Body of pancreas (tissue), 4 donors: Measurements from ENCODE around the gene STAT5A.

Experiments
- POLR2A ChIP-seq, 3 donors: fragments of 450-650 bp; IDR thresholded peaks; one replicate each; pipeline ENCODE4 v1.6.1; 2016; ENCODE audit warnings: antibody characterized with exemption in 3 of 3, mild to moderate bottlenecking in 2 of 3
- TF ChIP-seq, protein P1 (sequence below), 7 experiments: fragments of 450-650 bp in 4 of 7; fragments of 200-600 bp in 3 of 7; sonication (generic) in 3 of 7; IDR thresholded peaks; one replicate each; pipeline ENCODE4 v1.5.1; 2016 to 2019; ENCODE audit warnings: antibody characterized with exemption in 7 of 7

GRCh38 chr17:42270170-42270535 lies 18.1 kb upstream of the STAT5A start:
- TF ChIP-seq POLR2A (IDR thresholded peaks at IDR 0.05): no peak
- TF ChIP-seq, protein P1, sequence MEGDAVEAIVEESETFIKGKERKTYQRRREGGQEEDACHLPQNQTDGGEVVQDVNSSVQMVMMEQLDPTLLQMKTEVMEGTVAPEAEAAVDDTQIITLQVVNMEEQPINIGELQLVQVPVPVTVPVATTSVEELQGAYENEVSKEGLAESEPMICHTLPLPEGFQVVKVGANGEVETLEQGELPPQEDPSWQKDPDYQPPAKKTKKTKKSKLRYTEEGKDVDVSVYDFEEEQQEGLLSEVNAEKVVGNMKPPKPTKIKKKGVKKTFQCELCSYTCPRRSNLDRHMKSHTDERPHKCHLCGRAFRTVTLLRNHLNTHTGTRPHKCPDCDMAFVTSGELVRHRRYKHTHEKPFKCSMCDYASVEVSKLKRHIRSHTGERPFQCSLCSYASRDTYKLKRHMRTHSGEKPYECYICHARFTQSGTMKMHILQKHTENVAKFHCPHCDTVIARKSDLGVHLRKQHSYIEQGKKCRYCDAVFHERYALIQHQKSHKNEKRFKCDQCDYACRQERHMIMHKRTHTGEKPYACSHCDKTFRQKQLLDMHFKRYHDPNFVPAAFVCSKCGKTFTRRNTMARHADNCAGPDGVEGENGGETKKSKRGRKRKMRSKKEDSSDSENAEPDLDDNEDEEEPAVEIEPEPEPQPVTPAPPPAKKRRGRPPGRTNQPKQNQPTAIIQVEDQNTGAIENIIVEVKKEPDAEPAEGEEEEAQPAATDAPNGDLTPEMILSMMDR (IDR thresholded peaks at IDR 0.05): no peak
